HG03139 (cell line): ENCODE data around the gene MEIS1.

Experiments used
- ATAC-seq: cut with Tn5 transposase; IDR thresholded peaks from one replicate; pipeline ENCODE4 v1.9.1; 2021; ENCODE audit not compliant: unreplicated experiment

Gene MEIS1

DNA sequence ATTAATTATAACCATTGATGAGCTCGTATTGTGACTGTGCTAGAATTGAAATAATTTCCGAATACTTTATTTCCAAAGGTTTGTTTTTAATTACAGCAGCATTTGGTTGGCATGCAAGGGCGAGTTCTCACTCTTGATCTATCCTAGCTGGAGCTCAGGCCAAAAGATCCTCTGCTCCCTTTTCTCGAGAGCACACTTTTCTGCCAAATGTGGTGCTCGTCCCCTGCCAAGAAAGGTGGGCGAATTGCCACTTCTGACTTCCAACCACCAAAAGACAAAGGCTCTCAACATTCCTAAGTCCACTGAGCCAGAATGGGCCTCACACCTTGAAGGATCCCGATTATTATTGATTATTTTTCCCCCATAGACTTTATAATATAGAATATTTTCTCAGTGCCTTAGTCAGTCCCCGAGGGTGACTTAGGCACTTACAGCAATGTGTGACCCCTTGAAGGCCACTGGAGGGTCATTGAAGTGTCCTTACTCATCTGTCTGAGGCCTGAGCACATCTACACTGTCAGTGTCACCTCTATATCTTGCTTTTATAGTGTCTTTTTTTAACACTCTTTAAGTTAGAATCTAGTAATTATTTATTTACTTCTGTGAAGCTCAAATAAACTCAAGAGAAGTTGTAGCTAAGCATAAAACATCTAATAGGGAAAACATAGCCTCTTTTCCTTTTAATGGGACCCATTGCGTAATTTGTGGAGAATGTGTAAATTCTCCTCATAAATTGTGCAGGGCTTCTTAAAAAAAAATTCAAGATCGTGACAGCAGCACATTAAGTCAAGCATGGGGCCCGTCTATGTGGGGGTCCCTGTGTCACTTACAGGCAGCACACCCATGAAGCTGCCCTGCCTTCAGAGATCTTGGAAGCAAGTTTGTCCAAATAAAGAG is 98.3 kb downstream of the MEIS1 start:
- ATAC-seq, result no peak

DNA sequence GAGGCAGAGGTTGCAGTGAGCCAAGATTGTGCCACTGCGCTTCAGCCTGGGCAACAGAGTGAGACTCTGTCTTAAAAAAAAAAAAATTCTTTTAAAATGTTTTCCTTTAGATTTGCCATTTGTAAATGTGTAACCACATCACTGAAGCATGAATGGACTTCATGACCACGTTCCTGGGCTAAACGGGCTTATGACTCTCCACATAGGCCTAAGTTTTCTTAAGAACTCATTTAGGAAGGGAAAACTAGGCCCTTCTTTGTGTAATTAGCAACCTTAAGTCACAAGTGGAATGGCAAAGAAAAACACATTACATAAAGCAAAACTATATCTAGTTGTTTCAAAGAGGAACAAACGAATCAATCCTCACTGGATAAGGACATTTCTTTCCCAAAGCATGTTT is 99.5 kb downstream of the MEIS1 start:
- no peak for ATAC-seq

DNA sequence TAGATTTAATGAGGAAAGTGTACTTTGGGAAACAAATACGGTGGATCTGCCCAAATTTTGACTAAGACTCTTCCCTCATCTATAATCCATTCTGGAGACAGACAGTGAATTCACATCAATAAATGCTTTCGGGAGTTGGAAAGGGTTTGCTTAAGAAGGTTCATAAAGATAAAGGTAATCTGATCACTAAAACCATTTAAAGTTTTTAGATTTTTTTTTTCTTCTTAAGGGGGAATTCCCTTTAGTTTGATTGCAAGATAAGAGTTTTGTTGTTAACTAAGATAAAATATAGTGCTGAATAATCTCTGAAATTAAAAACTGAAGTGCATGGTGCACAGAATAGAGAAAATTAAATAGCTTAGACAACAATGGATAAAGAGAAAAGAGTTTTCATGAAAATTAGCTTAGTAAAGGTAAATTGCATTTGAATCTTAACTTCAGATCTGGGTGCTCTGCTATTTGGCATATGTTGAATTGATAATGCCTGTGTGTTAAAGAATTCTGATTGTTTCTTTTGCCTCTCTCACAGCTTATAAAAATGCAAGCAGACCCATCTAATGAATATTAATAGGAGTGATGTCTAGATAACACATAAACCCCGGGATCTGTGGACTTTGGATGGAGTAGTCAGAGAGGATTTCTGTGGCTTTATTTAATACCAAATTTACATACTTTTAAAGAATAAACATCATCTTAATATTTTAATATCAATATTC is 100.8 kb downstream of the MEIS1 start:
- ATAC-seq, result no peak

DNA sequence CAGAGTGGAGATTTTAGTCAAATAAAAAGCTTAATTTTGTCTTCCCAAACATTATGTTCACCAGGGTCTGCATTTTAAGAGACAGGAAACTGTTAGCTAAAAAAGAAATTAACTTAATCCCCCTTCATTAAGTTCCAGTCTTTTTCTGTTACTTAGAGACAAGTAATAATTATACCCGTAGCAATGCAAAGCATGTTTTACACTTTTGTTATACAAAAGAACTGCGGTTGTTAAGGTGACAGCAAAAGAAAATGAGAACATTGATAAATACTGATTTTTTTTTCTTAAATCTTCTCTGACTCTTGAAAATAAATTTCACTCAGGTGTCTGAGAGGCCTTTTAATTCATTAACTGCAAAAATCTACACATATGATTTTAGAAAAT is 101.4 kb downstream of the MEIS1 start:
- no peak for ATAC-seq

DNA sequence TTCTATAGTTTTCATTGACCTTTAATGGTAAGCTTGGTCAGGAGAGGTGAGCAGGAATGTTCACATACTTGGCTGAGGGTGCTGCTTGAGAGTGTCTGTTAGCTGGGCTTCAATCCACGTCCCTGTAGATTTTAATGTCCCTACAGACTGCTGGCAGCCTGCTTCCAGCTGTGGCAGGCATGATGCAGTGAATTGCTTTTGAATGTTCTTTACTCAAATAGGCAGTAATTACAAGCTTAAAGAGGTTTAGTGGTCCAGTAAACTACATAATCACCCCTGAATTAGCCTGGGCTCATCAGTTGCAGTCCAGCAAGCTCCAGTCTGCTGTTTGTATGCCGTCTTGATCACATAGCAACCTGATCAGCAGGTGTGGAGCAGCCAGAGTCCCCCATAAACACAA is 102.1 kb downstream of the MEIS1 start:
- ATAC-seq, result no peak

DNA sequence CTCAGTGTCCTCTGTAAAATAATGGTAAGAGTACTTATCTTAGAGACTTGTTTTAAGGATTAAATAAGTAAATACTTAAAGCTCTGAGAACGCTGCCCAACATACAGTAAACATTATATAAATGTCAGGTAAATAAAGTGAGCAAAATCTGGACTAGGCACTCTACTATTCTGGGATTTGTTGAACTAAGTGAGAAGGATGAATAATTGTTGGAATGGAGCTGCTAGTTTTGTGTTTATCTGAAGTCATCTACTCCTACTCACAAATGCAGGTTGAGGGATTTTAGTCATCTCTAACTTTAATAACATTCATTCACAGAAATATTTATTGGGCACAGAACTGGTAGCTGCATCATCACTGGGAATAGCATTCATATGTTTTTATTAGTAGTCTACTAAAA is 103.4 kb downstream of the MEIS1 start:
- no peak for ATAC-seq

DNA sequence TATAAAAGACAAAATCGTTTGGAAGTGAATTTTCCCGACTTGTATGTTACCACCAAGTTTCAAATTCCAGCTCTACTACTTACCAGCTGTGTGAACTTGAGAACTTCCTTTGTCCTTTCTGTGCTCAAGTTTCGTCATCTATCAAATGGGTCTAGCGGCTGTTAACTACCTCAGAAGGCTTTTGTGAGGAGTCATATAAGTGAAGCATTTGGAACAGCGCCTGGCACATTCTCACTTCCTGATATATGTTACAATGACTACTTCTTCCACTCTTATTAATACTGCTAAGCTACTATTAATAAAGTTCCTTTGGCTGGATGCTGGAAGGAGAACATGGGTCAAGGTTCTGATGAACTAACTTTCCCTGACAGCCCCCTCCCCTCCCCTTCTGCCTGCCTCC is 104.5 kb downstream of the MEIS1 start:
- no peak for ATAC-seq

DNA sequence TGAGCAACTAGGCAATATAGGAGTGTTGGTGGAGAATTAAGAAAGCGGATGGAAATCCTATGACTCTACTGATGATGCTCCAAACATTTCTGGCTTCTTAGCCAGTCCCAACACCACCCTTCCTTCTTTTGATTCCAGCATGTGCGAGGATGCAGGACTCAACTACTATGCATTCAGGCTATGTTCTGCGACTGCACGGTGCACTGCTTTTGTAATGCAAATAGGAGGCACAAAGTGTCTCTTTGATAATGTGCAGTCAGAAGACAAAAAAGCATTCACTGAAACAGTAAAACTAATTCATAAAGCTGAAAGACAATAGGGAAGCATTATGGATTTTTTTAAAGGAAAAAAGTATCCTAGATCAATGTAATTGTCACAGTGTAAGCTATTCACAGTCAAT is 106.7 kb downstream of the MEIS1 start:
- no peak for ATAC-seq

DNA sequence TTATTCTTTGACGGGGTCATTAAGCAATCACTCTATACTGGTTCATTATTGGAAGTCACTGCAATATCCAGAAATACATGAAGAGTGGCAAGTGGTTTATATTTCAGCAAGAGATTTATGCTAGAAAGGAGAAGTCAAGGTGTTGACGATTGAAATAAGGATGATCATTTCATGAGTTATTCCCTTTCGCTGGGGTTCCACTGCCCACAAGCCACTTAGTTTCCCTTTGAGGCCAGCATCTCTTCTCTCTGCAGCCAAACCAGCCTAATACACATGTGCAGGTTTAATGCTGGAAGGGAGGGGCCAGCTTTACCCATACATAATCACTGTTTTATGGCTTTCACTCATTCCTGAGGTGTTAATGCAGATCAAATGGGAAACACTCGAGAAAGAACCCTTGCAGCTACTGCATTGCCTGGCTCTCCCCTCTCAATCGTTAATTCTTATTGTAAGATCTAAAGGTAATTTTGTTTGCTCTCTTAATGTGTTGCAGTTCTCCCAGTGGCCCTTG is 108.4 kb downstream of the MEIS1 start:
- no peak for ATAC-seq

DNA sequence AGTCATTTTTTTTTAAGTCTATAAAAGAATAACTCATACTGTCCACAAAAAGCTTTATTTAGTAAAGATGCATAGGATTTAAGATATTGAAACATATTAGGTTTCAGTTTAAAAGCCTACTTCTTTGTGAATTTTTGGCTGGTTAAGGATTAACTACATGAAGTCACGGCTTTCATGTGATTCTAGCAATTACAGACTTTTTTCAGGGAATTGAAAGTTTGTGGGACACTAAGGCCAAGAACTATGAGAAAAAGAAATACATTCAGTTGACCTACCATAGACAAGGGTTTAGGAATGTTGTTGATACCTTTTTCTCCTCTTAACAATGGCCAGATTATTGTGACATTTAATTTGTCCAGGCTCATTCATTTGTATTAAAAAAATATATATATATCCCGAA is 109.3 kb downstream of the MEIS1 start:
- ATAC-seq, result no peak

DNA sequence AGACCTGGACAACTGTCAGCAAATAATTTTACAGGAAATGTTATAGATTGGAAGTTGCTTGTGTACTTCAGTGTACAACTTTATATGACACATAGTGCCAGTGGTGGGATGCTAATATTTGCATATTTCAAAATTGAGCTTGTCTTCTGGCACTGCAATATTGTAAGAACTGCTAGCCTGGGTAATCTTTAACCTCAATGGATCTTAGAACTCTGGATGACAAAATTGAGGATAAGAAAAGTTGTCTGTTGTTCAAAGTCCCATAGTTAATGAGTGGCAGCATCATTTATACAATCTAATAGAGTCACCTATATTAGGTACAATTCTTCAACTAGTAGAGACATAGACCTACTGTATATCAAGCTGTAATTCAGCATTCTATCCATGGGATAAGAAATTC is 110.3 kb downstream of the MEIS1 start:
- ATAC-seq, result no peak

DNA sequence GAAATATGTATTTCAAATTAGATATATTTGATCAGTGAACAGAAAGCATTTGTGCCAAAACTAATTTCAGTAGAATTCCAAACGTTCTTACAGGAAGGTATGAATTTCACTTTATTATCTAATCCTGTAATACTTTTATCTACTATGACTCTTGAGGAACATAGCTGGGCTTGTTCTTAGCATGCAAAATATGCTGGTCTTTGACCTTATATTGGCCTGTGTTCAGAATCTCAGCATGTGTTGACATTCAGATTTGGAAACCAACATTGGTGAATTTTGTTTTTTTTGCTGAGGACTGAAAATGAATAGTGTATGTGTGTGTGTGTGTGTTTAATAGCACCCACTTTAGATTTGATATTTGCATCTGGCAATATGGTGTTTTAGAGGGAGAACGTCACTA is 112.2 kb downstream of the MEIS1 start:
- ATAC-seq, result no peak

DNA sequence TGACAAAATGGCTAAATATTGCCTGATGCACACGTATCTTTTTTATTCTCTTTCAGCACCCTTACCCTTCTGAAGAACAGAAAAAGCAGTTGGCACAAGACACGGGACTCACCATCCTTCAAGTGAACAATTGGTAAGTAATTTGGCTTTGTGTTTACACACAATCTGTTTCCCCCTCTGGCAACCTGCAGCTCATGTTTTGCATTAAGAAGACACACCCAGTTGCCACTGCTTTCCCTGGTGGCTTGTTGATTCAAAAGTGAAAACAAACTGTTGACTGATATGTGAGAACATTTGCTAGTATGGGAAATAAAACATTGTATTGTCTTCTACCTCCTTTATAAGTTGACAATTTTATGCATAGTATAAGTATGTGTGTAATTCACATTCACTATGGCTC is 113.0 kb downstream of the MEIS1 start:
- no peak for ATAC-seq

DNA sequence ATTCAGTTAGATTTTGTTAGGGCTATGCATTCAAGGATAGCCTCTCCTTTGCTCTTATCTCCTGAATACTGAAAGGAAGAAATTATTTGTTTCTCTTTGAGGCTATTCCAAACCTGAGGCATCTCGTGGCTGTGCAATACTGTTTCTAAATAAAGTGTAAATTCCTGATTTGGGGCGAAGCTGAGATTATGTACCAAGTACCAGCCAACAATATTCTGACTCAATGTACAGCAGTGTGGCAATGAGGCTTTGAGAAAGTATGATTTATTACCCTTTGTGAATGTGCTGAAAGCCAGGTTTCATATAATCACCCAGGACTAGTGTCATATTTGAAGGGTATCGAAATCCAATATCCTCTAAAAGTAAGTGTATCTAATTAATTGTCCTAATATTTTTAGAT is 113.5 kb downstream of the MEIS1 start:
- ATAC-seq, result no peak

DNA sequence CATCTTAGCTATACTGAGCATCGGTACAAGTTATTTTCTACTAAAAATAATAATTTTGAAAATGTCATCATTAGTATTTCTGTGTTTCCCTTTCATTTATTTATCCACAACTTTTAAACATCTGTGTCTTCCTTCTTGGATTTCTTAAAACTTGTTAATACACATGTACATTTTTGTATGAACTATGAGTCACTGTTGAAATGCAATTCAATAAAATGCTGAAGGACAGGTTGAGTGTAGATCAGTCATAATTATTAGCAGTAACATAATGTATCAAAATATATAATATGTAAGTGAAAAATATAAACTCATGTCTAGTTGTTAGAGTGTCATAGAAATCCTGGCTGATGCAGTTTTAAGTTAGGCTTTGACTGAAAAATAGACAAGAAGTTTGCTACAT is 115.9 kb downstream of the MEIS1 start:
- no peak for ATAC-seq

DNA sequence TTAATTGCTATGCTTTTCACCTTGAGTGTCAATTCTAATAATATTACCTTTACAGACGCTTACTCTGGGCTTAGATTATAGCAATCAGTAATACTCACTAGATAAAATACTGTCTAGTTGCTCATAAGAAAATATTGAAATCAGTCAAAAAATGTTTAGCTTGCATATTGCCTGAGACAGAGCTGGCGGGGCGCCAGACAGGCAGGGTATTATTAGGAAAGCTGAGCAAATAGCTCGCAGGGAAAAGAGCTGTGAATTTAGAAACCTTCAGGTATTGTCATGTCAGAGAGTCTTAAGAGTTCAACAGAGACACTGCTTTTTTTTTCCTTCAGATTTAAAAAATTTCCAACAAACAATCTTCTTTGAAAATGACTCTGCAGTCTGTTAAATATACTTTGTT is 118.4 kb downstream of the MEIS1 start:
- no peak for ATAC-seq

DNA sequence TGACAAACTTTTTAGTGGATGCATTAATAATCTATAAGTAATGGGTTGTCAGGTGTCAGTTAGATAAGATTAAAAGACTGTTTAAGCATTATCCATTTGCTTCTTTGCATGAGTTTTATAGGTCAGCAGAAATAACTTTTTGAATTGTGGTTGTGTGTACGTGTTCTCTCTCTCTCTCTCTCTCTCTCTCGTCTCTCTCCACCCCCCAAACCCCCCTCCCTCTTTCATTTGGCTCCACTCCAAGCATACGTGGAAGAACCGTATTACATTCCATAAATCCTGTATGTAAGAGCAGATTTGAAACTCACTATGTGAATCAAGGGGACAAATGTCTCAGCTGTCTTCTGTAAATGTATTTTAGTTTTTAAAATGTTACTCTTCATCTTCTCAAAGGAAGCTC is 120.2 kb downstream of the MEIS1 start:
- no peak for ATAC-seq

DNA sequence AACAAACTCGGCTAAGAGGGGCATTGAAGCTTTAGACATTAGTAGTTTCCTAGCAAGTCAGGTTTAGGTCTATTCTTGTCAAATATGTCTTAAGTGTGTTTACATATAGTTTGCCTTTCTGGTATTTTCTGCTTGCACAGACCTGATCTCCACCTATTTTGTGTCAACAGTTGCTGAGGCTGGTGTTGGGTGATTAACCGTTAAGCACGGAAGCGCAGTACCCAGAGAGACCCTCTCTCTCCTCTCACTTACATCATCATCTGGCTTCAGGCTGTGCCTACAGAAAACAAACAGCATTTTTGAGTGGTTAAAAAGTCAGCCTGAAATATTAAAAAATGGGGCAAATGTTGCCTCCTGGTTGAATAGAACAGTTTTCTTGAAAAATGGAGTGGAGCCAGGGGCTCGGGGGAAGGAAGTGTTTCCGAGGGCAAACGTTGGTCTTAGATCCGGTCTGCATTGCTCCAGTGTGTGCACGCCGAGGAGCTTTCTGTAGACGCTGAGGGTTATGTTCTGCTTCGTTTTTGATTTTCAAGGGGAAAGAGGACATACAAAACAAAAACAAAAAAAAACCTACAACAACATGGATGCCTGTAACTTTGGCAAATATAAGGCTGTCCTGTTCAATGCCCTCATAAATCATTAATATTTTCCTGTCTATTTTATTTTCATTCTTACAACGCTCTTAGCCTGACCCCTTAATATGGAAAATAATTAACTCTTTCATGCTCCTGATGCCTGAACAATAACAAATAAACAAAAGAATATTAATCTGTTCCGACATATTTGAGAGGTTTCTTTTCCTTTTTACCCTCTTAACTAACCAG is 120.8 kb downstream of the MEIS1 start:
- no peak for ATAC-seq

DNA sequence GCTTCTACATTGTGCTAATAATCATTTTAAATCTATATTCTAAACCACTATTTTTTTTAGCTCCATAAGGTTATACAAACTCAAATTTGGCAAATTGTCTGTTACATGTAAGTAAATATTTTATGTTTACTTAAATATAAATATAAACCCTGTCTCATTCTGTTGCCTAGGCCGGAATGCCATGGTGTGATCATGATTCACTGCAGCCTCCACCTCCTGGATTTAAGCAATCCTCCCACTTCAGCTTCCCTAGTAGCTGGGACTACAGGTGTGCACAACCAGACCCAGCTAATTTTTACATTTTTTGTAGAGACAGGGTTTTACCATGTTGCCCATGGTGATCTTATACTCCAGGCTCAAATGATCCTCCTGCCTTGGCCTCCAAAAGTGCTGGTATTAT is 124.7 kb downstream of the MEIS1 start:
- ATAC-seq, result no peak

DNA sequence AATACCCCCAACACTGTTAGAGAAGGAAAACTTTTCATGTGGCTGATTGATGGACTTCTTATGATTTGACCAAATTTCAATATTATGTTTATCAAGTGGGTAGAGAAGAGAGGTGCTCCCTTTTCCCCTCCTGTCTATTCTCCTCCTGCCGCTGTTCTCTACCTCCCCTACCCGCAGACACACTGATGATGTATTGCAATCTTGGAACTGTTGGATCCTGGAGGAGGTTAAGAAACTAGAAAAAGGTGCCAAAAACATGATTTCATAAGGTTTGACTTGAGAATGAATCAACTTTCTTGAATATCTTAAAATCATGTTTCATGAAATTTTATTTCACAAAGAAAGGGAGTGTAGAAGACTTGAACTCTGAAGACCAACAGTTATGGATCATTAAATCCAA is 125.8 kb downstream of the MEIS1 start:
- no peak for ATAC-seq

DNA sequence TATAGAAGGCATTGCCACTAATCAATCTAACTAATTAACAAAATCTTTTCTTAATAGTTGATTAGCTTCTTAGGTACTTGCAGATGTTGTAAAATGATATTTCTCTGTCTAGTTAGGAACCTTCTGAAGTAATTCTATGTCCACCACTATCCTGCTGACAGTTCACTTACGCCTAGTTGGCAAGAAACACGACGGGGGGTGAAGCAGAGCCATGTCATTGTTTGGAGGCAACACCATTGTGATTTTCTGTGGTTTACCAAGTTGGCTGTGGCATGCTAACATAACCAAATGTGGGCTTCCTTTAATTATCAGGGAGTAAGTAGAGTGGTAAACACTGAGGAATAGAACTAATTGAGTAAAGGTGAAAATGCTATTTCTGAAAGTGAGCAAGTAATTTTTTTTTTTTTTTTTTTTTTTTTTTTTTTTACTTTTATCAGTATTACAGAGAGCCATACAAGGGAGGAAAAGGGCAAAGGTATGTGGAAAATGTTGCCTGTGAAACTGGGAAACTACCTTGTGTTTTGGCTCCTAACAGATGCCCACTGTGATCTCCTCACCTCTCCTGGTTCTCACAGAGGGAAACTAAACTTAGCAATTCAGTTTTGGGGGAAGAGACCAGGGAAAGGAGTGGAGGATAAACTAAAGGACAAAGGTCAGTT is 126.8 kb downstream of the MEIS1 start:
- ATAC-seq, result no peak
